SK-N-MC (cell line): ENCODE measurements around the gene ZNF700.

Experiments used
- EZH2 ChIP-seq: fragments of 200-600 bp; sonication (generic); IDR thresholded peaks from one replicate; pipeline ENCODE4 v1.6.1; 2017; ENCODE audit warnings: antibody characterized with exemption
- POLR2AphosphoS5 ChIP-seq: IDR thresholded peaks from 2 replicates; pipeline ENCODE4 v1.6.1; 2012; ENCODE audit warnings: mild to moderate bottlenecking, low read depth, low read length, borderline replicate concordance

GRCh38 chr19:11921852-11922495 is 2.9 kb upstream of the ZNF700 start:
- TF ChIP-seq EZH2 (no peak), POLR2AphosphoS5 (no peak)
